GM12878 (cell line): ENCODE data around the gene TRERF1. TPM values are rescaled to one million over a fixed set of nuclear protein-coding genes. Genes with fewer than 3 reads are reported as not detected.

ENCODE experiments used
- ATAC-seq: fragments of 200-7000 bp; cut with Tn5 transposase; 3 replicates; pipeline ENCODE4 v1.9.1; 2020; ENCODE audit warnings: mild to moderate bottlenecking, moderate library complexity
- BruUV-seq: library from RNA; stranded (reverse); fragments of 400-500 nt; replicated peaks from 2 replicates; lab custom pipeline; 2021; lab: Mats Ljungman, UMichigan
- CTCF ChIA-PET: fragments of 300-600 bp; sonication (Branson Sonifier 250); formaldehyde crosslinking; extraction: SDS; loops from one replicate; lab custom pipeline; 2021; ENCODE audit warnings: inconsistent platforms; lab: Yijun Ruan, JAX
- POLR2A ChIA-PET: fragments of 350-600 bp; formaldehyde crosslinking; extraction: SDS; loops from one replicate; lab custom pipeline; 2021; ENCODE audit warnings: inconsistent platforms; lab: Charles Lee
- RAD21 ChIA-PET: fragments of 300-600 bp; sonication (Branson Sonifier 250); formaldehyde crosslinking; loops from one replicate; lab custom pipeline; 2023; ENCODE audit warnings: antibody characterized with exemption; ENCODE audit not compliant: unreplicated experiment; lab: Charles Lee
- SMC1A ChIA-PET: fragments of 300-600 bp; sonication (Branson Sonifier 250); formaldehyde crosslinking; loops from one replicate; lab custom pipeline; 2023; ENCODE audit not compliant: unreplicated experiment, uncharacterized antibody; lab: Charles Lee
- DNase-seq: peaks from one replicate; pipeline ENCODE4 v3.0.0-alpha.2; 2011; ENCODE audit warnings: low read depth, low spot score
- FAIRE-seq: peaks from 3 replicates; lab custom pipeline; 2011; peaks lifted over from hg19 to GRCh38; lab: Jason Lieb, UNC
- H2AFZ ChIP-seq: 2 replicates; pipeline ENCODE4 v1.6.0; 2011; ENCODE audit warnings: low read depth, low read length, control low read depth; ENCODE audit not compliant: control insufficient read depth
- H3K27ac ChIP-seq: 2 replicates; pipeline ENCODE4 v1.5.1; 2011; ENCODE audit warnings: control low read depth; ENCODE audit not compliant: control insufficient read depth, insufficient read depth
- H3K27me3 ChIP-seq, 2 experiments: replicated peaks in 1 of 2; 2 replicates each; pipeline versions ENCODE4 v1.6.0 to v1.6.1; 2011; ENCODE audit warnings: low read length in 1 of 2; ENCODE audit not compliant: control insufficient read depth in 2 of 2, insufficient read depth in 2 of 2
- H3K36me3 ChIP-seq, 2 experiments: 2 replicates each; pipeline ENCODE4 v1.5.1; 2011; ENCODE audit warnings: low read length in 1 of 2; ENCODE audit not compliant: control insufficient read depth in 2 of 2, insufficient read depth in 2 of 2
- H3K4me1 ChIP-seq: 2 replicates; pipeline ENCODE4 v1.6.1; 2011; ENCODE audit warnings: mild to moderate bottlenecking, low read length, moderate library complexity, mixed read lengths; ENCODE audit not compliant: control insufficient read depth, insufficient read depth
- H3K4me2 ChIP-seq: 2 replicates; pipeline ENCODE4 v1.6.0; 2011; ENCODE audit warnings: control low read depth; ENCODE audit not compliant: control insufficient read depth, insufficient read depth
- H3K4me3 ChIP-seq: fragments of 200-600 bp; sonication (generic); 2 replicates; pipeline ENCODE4 v1.5.1; 2016
- H3K79me2 ChIP-seq: 2 replicates; pipeline ENCODE4 v1.6.0; 2011; ENCODE audit warnings: low read length; ENCODE audit not compliant: control insufficient read depth, insufficient read depth
- H3K9ac ChIP-seq: 2 replicates; pipeline ENCODE4 v1.8.0; 2011; ENCODE audit warnings: low read length, control low read depth, mixed read lengths; ENCODE audit not compliant: control insufficient read depth, insufficient read depth
- H3K9me3 ChIP-seq: replicated peaks from 3 replicates; pipeline ENCODE4 v1.5.1; 2011; ENCODE audit warnings: mild to moderate bottlenecking, low read length; ENCODE audit not compliant: control insufficient read depth, insufficient read depth
- H4K20me1 ChIP-seq: 2 replicates; pipeline ENCODE4 v1.6.0; 2011; ENCODE audit not compliant: control insufficient read depth, insufficient read depth
- BACH1 ChIP-seq: fragments of 450-650 bp; IDR thresholded peaks from 2 replicates; pipeline ENCODE4 v1.6.1; 2017; ENCODE audit warnings: mild to moderate bottlenecking, borderline replicate concordance
- BHLHE40 ChIP-seq, 2 experiments: fragments of 450-650 bp in 1 of 2; IDR thresholded peaks; 2 replicates each; pipeline ENCODE4 v1.6.1; 2011 to 2017; ENCODE audit warnings: low read depth in 2 of 2, borderline replicate concordance in 1 of 2, improper control_type of control experiment in 1 of 2, low read length in 1 of 2, mild to moderate bottlenecking in 1 of 2
- BMI1 ChIP-seq: fragments of 450-650 bp; IDR thresholded peaks from 2 replicates; pipeline ENCODE4 v1.6.1; 2016; ENCODE audit warnings: mild to moderate bottlenecking, moderate library complexity, borderline replicate concordance
- CHD4 ChIP-seq: fragments of 200-600 bp; sonication (generic); IDR thresholded peaks from 2 replicates; pipeline ENCODE4 v1.6.1; 2016; ENCODE audit warnings: mild to moderate bottlenecking
- CREB1 ChIP-seq: IDR thresholded peaks from 2 replicates; pipeline ENCODE4 v1.6.1; 2012; ENCODE audit warnings: low read depth, mild to moderate bottlenecking, inconsistent platforms
- CREM ChIP-seq: IDR thresholded peaks from 2 replicates; pipeline ENCODE4 v1.6.1; 2014; ENCODE audit warnings: antibody characterized with exemption, low read depth
- EGR1 ChIP-seq, 2 experiments: IDR thresholded peaks; 1 replicate in 1 of 2; 2 replicates in 1 of 2; pipeline ENCODE4 v1.6.1; 2011 to 2012; ENCODE audit warnings: low read depth in 2 of 2, low read length in 2 of 2, borderline replicate concordance in 1 of 2, mild to moderate bottlenecking in 1 of 2, moderate library complexity in 1 of 2
- IKZF1 ChIP-seq: fragments of 450-650 bp; conservative IDR thresholded peaks from 2 replicates; pipeline ENCODE4 v1.6.1; 2017; ENCODE audit warnings: antibody characterized with exemption, mild to moderate bottlenecking
- LARP7 ChIP-seq: fragments of 450-650 bp; IDR thresholded peaks from 2 replicates; pipeline ENCODE4 v1.6.1; 2017; ENCODE audit warnings: mild to moderate bottlenecking
- MTA3 ChIP-seq: IDR thresholded peaks from 2 replicates; pipeline ENCODE4 v1.6.1; 2012; ENCODE audit warnings: low read length, inconsistent platforms, borderline replicate concordance
- NR2C2 ChIP-seq: IDR thresholded peaks from 2 replicates; pipeline ENCODE4 v1.6.1; 2011; ENCODE audit warnings: borderline replicate concordance, low read depth; ENCODE audit not compliant: control insufficient read depth, insufficient read length
- SIX5 ChIP-seq: IDR thresholded peaks from 2 replicates; pipeline ENCODE4 v1.6.1; 2011; ENCODE audit warnings: mild to moderate bottlenecking, low read depth, low read length, moderate library complexity; ENCODE audit not compliant: severe bottlenecking
- SKIL ChIP-seq: fragments of 450-650 bp; IDR thresholded peaks from 2 replicates; pipeline ENCODE4 v1.6.1; 2017; ENCODE audit warnings: mild to moderate bottlenecking, low read depth, inconsistent platforms; ENCODE audit not compliant: poor library complexity, severe bottlenecking
- SREBF2 ChIP-seq: IDR thresholded peaks from 2 replicates; pipeline ENCODE4 v1.6.1; 2012; ENCODE audit warnings: mild to moderate bottlenecking, low read length
- ZBTB40 ChIP-seq: fragments of 450-650 bp; IDR thresholded peaks from 2 replicates; pipeline ENCODE4 v1.6.1; 2016; ENCODE audit warnings: mild to moderate bottlenecking, moderate library complexity, borderline replicate concordance
- WGBS: methylation state at CpG from one replicate; pipeline ENCODE4 v1.1.6; 2016; ENCODE audit warnings: low lambda C conversion rate; ENCODE audit not compliant: insufficient replicate concordance, insufficient coverage; ENCODE audit errors: missing lambda C conversion rate; 5-methylcytosine and 5-hydroxymethylcytosine counted together
- in situ Hi-C: fragments of 300-500 bp; cut with MboI; formaldehyde crosslinking; loops from 9 replicates; pipeline ENCODE4 v1.14.3; 2018; ENCODE audit warnings: mixed read lengths
- intact Hi-C: fragments of 100-400 bp; cut with micrococcal nuclease; formaldehyde crosslinking; loops from one replicate; pipeline ENCODE4 v1.14.2; 2022; ENCODE audit not compliant: unreplicated experiment
- polyA plus RNA-seq, 11 experiments: library from polyadenylated mRNA; depleted of rRNA in 4 of 11; unstranded in 6 of 11; stranded (reverse) in 5 of 11; fragments of >200 nt; fragmentation: Nextera tagmentation in 4 of 11; fragmentation: Illumina TruSeq in 1 of 11; extraction: Ambion mirVana in 4 of 11; extraction: Trizol in 1 of 11; gene quantifications; 1 replicate in 1 of 11; 2 replicates in 10 of 11; pipeline versions ENCODE4 v1.2.1 to v1.2.3, GENCODE V29; 2011 to 2016; ENCODE audit warnings: inconsistent platforms in 2 of 11, missing spikeins in 2 of 11, low read depth in 1 of 11
- total RNA-seq, 4 experiments: library from RNA; depleted of rRNA in 3 of 4; stranded (reverse); fragments of >200 nt in 3 of 4; fragmentation: Illumina TruSeq in 1 of 4; extraction: Trizol in 1 of 4; gene quantifications; 2 replicates each; pipeline versions ENCODE4 v1.2.1 to v1.2.3, GENCODE V29; 2013 to 2021
- TF ChIP-seq, protein P1 (sequence below): IDR thresholded peaks from 2 replicates; pipeline ENCODE4 v1.6.1; 2011; ENCODE audit warnings: borderline replicate concordance, low read depth, mild to moderate bottlenecking, moderate library complexity, low read length; ENCODE audit not compliant: insufficient read depth, poor library complexity, severe bottlenecking

Gene TRERF1
- total and polyA plus RNA-seq, 10 of the 15 experiments (the other 5 are each of a cell fraction or from before 2014, with no cell fraction given): 2.2 to 19.4 (median 7.2) TPM

DNA sequence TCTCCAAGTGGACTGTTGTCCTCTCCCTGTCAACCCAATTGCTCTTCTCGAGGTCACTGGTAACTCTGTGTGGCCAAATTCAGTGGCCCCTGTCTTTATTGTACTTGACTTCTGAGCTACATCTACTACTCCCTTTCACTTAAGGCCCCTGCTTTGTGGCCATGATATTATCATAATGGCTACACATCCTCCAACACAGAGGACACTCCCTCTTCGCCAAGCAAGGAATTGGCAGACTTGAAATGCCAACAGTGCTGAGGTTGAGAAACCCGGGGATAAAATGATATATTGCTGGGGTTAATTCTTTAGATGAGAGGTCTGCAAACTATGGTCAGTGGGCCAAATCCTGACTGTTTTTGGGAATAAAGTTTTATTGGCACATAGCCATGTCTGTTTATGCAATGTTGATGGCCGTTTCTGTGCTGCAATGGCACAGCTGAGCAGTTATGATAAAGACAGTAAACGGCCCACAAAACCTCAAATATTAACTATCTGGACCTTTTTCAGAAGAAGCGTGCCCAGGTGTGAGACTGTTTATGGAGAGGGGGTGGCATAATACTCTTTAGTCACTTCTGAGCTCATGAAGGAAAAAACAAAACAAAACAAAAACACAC, 222.1 kb downstream of the TRERF1 start:
- POLR2A ChIA-PET: interaction anchor here (0.5 kb wide), 1 partner anchor 37 kb away, joined by 5 read pairs; no protein-coding TSS in a partner anchor
- BruUV-seq: no TSS peak
- no peak for FAIRE-seq
- Histone ChIP-seq H3K9me3 (no peaks in the 10 kb centered on the region), H3K27me3 (no peaks in the 10 kb centered on the region), H3K36me3 (no peaks in the 10 kb centered on the region), H3K4me3 (no peak overlapping the region), H3K79me2 (no peaks in the 10 kb centered on the region), H3K4me1 (no peaks in the 10 kb centered on the region; the same call in 1 of the 2 replicates), H2AFZ (no peak overlapping the region)
- intact Hi-C loops: no loop called here
- RAD21 ChIA-PET: interaction anchor here (0.7 to 4.3 kb wide), 7 partner anchors 16 to 318 kb away, joined by 3 to 17 read pairs (median 4); no protein-coding TSS in a partner anchor
- WGBS: 76% methylated on average over 6 of the region's 6 CpGs
- no peak for TF ChIP-seq EGR1 (IDR thresholded peaks at IDR 0.05; ENCODE audit: borderline replicate concordance in 1 of 2, low read depth in 2 of 2, low read length in 2 of 2)
- TF ChIP-seq, protein P1, sequence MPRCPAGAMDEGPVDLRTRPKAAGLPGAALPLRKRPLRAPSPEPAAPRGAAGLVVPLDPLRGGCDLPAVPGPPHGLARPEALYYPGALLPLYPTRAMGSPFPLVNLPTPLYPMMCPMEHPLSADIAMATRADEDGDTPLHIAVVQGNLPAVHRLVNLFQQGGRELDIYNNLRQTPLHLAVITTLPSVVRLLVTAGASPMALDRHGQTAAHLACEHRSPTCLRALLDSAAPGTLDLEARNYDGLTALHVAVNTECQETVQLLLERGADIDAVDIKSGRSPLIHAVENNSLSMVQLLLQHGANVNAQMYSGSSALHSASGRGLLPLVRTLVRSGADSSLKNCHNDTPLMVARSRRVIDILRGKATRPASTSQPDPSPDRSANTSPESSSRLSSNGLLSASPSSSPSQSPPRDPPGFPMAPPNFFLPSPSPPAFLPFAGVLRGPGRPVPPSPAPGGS: no peak
- no peak for TF ChIP-seq BHLHE40 (IDR thresholded peaks at IDR 0.05; ENCODE audit: borderline replicate concordance in 1 of 2, low read depth in 2 of 2, low read length in 1 of 2)
- TF ChIP-seq CREM: no peak
- TF ChIP-seq SIX5: no peak
- no peak for TF ChIP-seq MTA3
- TF ChIP-seq IKZF1: no peak
- TF ChIP-seq BMI1: no peak
- TF ChIP-seq LARP7: no peak
- peak; percentile 17 for TF ChIP-seq SKIL
- TF ChIP-seq CREB1: no peak
- no peak for TF ChIP-seq BACH1
- no peak for TF ChIP-seq NR2C2
- peak; percentile 63; the same call in 1 of the 2 replicates for TF ChIP-seq ZBTB40
- no peak for TF ChIP-seq CHD4
- TF ChIP-seq SREBF2: no peak
- TF ChIP-seq, all 136 proteins: peak for 2
- SMC1A ChIA-PET: interaction anchor here (0.8 to 2.2 kb wide), 8 partner anchors 11 to 318 kb away, joined by 3 to 15 read pairs (median 4); no protein-coding TSS in a partner anchor
- Histone ChIP-seq H3K4me2 (no peak overlapping the region), H4K20me1 (no peaks in the 10 kb centered on the region), H3K9ac (no peak overlapping the region), H3K27ac (no peak overlapping the region)
- no peak for DNase-seq
- CTCF ChIA-PET: interaction anchor here (0.6 to 7.1 kb wide), 13 partner anchors 15 to 395 kb away, joined by 3 to 68 read pairs (median 3); partner anchors contain the start of gene MRPS10
- ATAC-seq: no peak
- in situ Hi-C loops: no loop called here
